HG02870 (cell line): ENCODE measurements around the gene SLN.

ENCODE experiments used
- ATAC-seq: cut with Tn5 transposase; IDR thresholded peaks from one replicate; pipeline ENCODE4 v1.9.1; 2021; ENCODE audit warnings: mild to moderate bottlenecking, moderate library complexity; ENCODE audit not compliant: unreplicated experiment

SLN gene

GRCh38 chr11:107719557-107720302, 7.9 kb upstream of the SLN start:
- no peak for ATAC-seq

GRCh38 chr11:107719073-107719472, 7.2 kb upstream of the SLN start:
- ATAC-seq: no peak

GRCh38 chr11:107716884-107717532, 5.2 kb upstream of the SLN start:
- no peak for ATAC-seq

GRCh38 chr11:107713009-107713408, 1.2 kb upstream of the SLN start:
- no peak for ATAC-seq

GRCh38 chr11:107710301-107710700, 1.6 kb downstream of the SLN start:
- ATAC-seq: no peak

- no peak for ATAC-seq
Measured at GRCh38 chr11:107708792-107709191, 3.1 kb downstream of the SLN start.

- ATAC-seq: no peak
Measured at GRCh38 chr11:107707807-107708206, 4.0 kb downstream of the SLN start.

GRCh38 chr11:107707215-107707671, 4.6 kb downstream of the SLN start:
- no peak for ATAC-seq

GRCh38 chr11:107706531-107706930, 5.3 kb downstream of the SLN start:
- no peak for ATAC-seq

- ATAC-seq: no peak
Measured at GRCh38 chr11:107705027-107705426, 6.8 kb downstream of the SLN start.

GRCh38 chr11:107704451-107704850, 7.4 kb downstream of the SLN start:
- no peak for ATAC-seq

GRCh38 chr11:107702723-107703122, 9.1 kb downstream of the SLN start:
- ATAC-seq: no peak

- no peak for ATAC-seq
Measured at GRCh38 chr11:107702109-107702660, 9.7 kb downstream of the SLN start.

GRCh38 chr11:107699371-107700285, 12.2 kb downstream of the SLN start:
- no peak for ATAC-seq

GRCh38 chr11:107697291-107697690, 14.6 kb downstream of the SLN start:
- no peak for ATAC-seq

GRCh38 chr11:107696140-107696539, 15.7 kb downstream of the SLN start:
- no peak for ATAC-seq

- ATAC-seq: no peak
Measured at GRCh38 chr11:107695446-107695845, 16.4 kb downstream of the SLN start.

GRCh38 chr11:107691000-107691750, 20.7 kb downstream of the SLN start:
- ATAC-seq: no peak

GRCh38 chr11:107689317-107690202, 22.3 kb downstream of the SLN start:
- ATAC-seq: peak; percentile 75
